ENCODE measurements around the gene C1QTNF5. TPM values are rescaled to one million over a fixed set of nuclear protein-coding genes. Genes with fewer than 3 reads are reported as not detected.

The C1QTNF5 gene
- total and polyA plus RNA-seq, 2 of the 8 experiments (the other 6 are each of a cell fraction or from before 2014, with no cell fraction given) = 2.2 to 2.7 TPM

DNA sequence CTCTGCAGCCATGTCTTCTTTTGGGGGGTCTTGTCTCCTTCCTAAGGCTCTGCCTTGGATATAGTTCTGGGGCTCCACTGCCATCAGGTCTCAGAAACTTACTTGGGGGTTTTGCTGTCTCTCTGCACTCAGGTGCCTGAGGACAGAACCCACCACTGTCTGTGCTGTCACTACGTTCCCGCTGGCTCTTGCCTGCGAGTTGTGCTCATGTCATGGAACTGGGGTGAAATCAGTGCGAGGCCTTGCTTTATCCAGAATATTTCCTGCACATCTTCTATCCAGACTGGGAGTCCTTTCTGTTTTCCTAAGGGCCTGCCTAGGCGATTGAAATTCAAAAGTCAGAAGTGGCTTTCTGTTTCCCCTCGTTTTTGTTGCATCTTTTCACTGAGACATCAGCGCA lies 47.4 kb upstream of the C1QTNF5 start:
- POLR2A ChIA-PET (ENCODE audit: partially characterized antibody) = interaction anchor here (2.2 kb wide), 1 partner anchor 34 kb away, joined by 5 read pairs; the partner anchor contains the start of gene THY1
- no peak overlapping the region for H4K8ac ChIP-seq (ENCODE audit: extremely low read depth, insufficient read depth, low read length)
- no peak overlapping the region for H2BK120ac ChIP-seq (replicated peaks; ENCODE audit: low read depth, low read length)
- H2AK5ac ChIP-seq (ENCODE audit: low read depth, low read length) = no peak overlapping the region
- no peak for FAIRE-seq
- DNase-seq (ENCODE audit: low read depth in 1 of 2, low spot score in 2 of 2) = no peak
- H4K91ac ChIP-seq (replicated peaks; ENCODE audit: insufficient read length, low read length) = no peak overlapping the region
- no peak overlapping the region for H2BK5ac ChIP-seq (ENCODE audit: low read depth, low read length)
- WGBS, 2 experiments (ENCODE audit: extremely low coverage in 1 of 2, insufficient coverage in 1 of 2, insufficient read length in 1 of 2, insufficient replicate concordance in 2 of 2, low coverage in 1 of 2, low lambda C conversion rate in 2 of 2, missing lambda C conversion rate in 1 of 2) = 88% methylated on average over 7 of the region's 7 CpGs; no CpG with 5 or more reads in 1 of the 2 experiments
- no peak overlapping the region for H2BK20ac ChIP-seq (ENCODE audit: low read length)
- H3K9ac ChIP-seq (replicated peaks in 1 of 4; ENCODE audit: extremely low read depth in 1 of 4, low read depth in 3 of 4, low read length in 3 of 4) = no peak overlapping the region
- H4K20me1 ChIP-seq (replicated peaks in 1 of 2; ENCODE audit: control insufficient read depth in 1 of 2, insufficient read depth in 2 of 2, low read length in 2 of 2) = no peaks in the 10 kb centered on the region
- H2AFZ ChIP-seq (ENCODE audit: low read length) = no peak overlapping the region
- no peaks in the 10 kb centered on the region for H3K79me1 ChIP-seq (ENCODE audit: low read depth, low read length)
- H3K27me3 ChIP-seq (replicated peaks in 1 of 4; ENCODE audit: control insufficient read depth in 3 of 4, extremely low read depth in 1 of 4, insufficient read depth in 3 of 4, low read length in 3 of 4) = no peaks in the 10 kb centered on the region; a peak in 1 of 7 replicates
- no peak overlapping the region for H3K4me2 ChIP-seq (ENCODE audit: insufficient read depth in 1 of 2, low read depth in 2 of 2, low read length in 2 of 2)
- H3K4ac ChIP-seq (replicated peaks; ENCODE audit: insufficient read length, low read depth, low read length) = no peak overlapping the region
- H3K4me1 ChIP-seq (replicated peaks in 1 of 4; ENCODE audit: control insufficient read depth in 3 of 4, insufficient read depth in 4 of 4, low read length in 3 of 4) = no peaks in the 10 kb centered on the region
- H3K23ac ChIP-seq (ENCODE audit: insufficient read length) = no peak overlapping the region
- CTCF ChIA-PET (ENCODE audit: partially characterized antibody) = interaction anchor here (0.9 to 26.3 kb wide), 7 partner anchors 14 to 85 kb away, joined by 3 to 474 read pairs (median 74); partner anchors contain the start of genes C1QTNF5 and MFRP
- H3K36me3 ChIP-seq (ENCODE audit: control insufficient read depth in 2 of 4, insufficient read depth in 4 of 4, low read length in 3 of 4) = no peaks in the 10 kb centered on the region
- no peak for TF ChIP-seq E2F6 (IDR thresholded peaks at IDR 0.05)
- no peak for TF ChIP-seq CTBP2 (IDR thresholded peaks at IDR 0.05; ENCODE audit: borderline replicate concordance, insufficient read depth, insufficient read length, low read length)
- no peak for TF ChIP-seq FOSL1 (IDR thresholded peaks at IDR 0.05; ENCODE audit: insufficient read depth, low read depth, low read length)
- no peak for TF ChIP-seq CHD2 (IDR thresholded peaks at IDR 0.05; ENCODE audit: low read length)
- TF ChIP-seq SP2 (IDR thresholded peaks at IDR 0.05; ENCODE audit: low read length) = no peak
- no peak for TF ChIP-seq PHF8 (conservative IDR thresholded peaks at IDR 0.05; ENCODE audit: low read depth, low read length)
- TF ChIP-seq POLR2A (IDR thresholded peaks at IDR 0.05; ENCODE audit: control extremely low read depth in 1 of 2, low read depth in 2 of 2, low read length in 2 of 2) = no peak
- TF ChIP-seq YY1 (IDR thresholded peaks at IDR 0.05; ENCODE audit: low read depth, low read length) = no peak
- H2BK12ac ChIP-seq (ENCODE audit: low read depth, low read length) = no peak overlapping the region
- H3K9me3 ChIP-seq (ENCODE audit: insufficient read depth in 2 of 2, low read depth in 1 of 2, low read length in 1 of 2) = no peaks in the 10 kb centered on the region
- H3K56ac ChIP-seq (replicated peaks; ENCODE audit: insufficient read length, low read depth, low read length) = no peak overlapping the region
- H3K27ac ChIP-seq (ENCODE audit: low read depth, low read length) = no peak overlapping the region
- no peak overlapping the region for H3K18ac ChIP-seq (ENCODE audit: extremely low read depth, low read length)
- H2BK15ac ChIP-seq (ENCODE audit: low read length) = no peak overlapping the region
- no peaks in the 10 kb centered on the region; the same call in 1 of the 2 replicates for H3K23me2 ChIP-seq (ENCODE audit: low read depth, low read length)
- no peak overlapping the region for H4K5ac ChIP-seq (ENCODE audit: insufficient read length, low read depth, low read length)
- H3K14ac ChIP-seq (ENCODE audit: insufficient read length) = no peak overlapping the region
- H3K79me2 ChIP-seq (ENCODE audit: control insufficient read depth in 1 of 2, insufficient read depth in 2 of 2, low read length in 2 of 2) = no peaks in the 10 kb centered on the region
- no peak overlapping the region for H3K4me3 ChIP-seq (ENCODE audit: extremely low read depth in 1 of 4, insufficient read depth in 2 of 4, low read depth in 3 of 4, low read length in 4 of 4)

Measured in H1 (cell line).